Mesendoderm (in vitro differentiated cells): ENCODE results near the gene ARHGAP28.

Experiments used
- DNase-seq: peaks from one replicate; pipeline ENCODE4 v3.0.0; 2013
- H2AK5ac ChIP-seq: 2 replicates; pipeline ENCODE4 v1.6.1; 2013; ENCODE audit warnings: low read length, inconsistent platforms
- H2BK120ac ChIP-seq: 2 replicates; pipeline ENCODE4 v1.6.1; 2013; ENCODE audit warnings: low read depth, mild to moderate bottlenecking, low read length, moderate library complexity, mixed read lengths
- H2BK15ac ChIP-seq: replicated peaks from 2 replicates; pipeline ENCODE4 v1.6.1; 2013; ENCODE audit warnings: low read depth, mild to moderate bottlenecking, moderate library complexity
- H2BK5ac ChIP-seq: 2 replicates; pipeline ENCODE4 v1.6.1; 2013; ENCODE audit warnings: low read length, inconsistent platforms
- H3K18ac ChIP-seq: 2 replicates; pipeline ENCODE4 v1.6.1; 2013; ENCODE audit warnings: mild to moderate bottlenecking, low read length, mixed read lengths
- H3K23ac ChIP-seq: one replicate; pipeline ENCODE4 v1.6.1; 2013; ENCODE audit warnings: low read length
- H3K27ac ChIP-seq: 2 replicates; pipeline ENCODE4 v1.5.1; 2013; ENCODE audit warnings: low read depth, mild to moderate bottlenecking, inconsistent platforms, low read length, moderate library complexity
- H3K27me3 ChIP-seq: 2 replicates; pipeline ENCODE4 v1.6.1; 2013; ENCODE audit warnings: low read length, control low read depth, mild to moderate bottlenecking, inconsistent platforms; ENCODE audit not compliant: insufficient read depth, poor library complexity
- H3K36me3 ChIP-seq: 2 replicates; pipeline ENCODE4 v1.6.1; 2013; ENCODE audit warnings: low read length, inconsistent platforms; ENCODE audit not compliant: control insufficient read depth, insufficient read depth
- H3K4ac ChIP-seq: one replicate; pipeline ENCODE4 v1.6.1; 2013; ENCODE audit warnings: low read depth, mild to moderate bottlenecking, low read length, moderate library complexity
- H3K4me1 ChIP-seq: 2 replicates; pipeline ENCODE4 v1.6.1; 2013; ENCODE audit warnings: low read depth, low read length, inconsistent platforms; ENCODE audit not compliant: control insufficient read depth
- H3K4me2 ChIP-seq: 2 replicates; pipeline ENCODE4 v1.6.1; 2013; ENCODE audit warnings: low read length
- H3K4me3 ChIP-seq: 2 replicates; pipeline ENCODE4 v1.5.1; 2013; ENCODE audit warnings: mild to moderate bottlenecking, low read length
- H3K56ac ChIP-seq: one replicate; pipeline ENCODE4 v1.6.1; 2013; ENCODE audit warnings: low read length
- H3K79me1 ChIP-seq: 2 replicates; pipeline ENCODE4 v1.6.1; 2013; ENCODE audit warnings: low read length, inconsistent platforms
- H3K79me2 ChIP-seq: 2 replicates; pipeline ENCODE4 v1.6.1; 2013; ENCODE audit warnings: mild to moderate bottlenecking, low read length; ENCODE audit not compliant: control insufficient read depth, insufficient read depth
- H3K9ac ChIP-seq: 2 replicates; pipeline ENCODE4 v1.6.1; 2013; ENCODE audit warnings: low read length, inconsistent platforms
- H4K5ac ChIP-seq: one replicate; pipeline ENCODE4 v1.6.1; 2013; ENCODE audit warnings: low read length
- H4K8ac ChIP-seq: one replicate; pipeline ENCODE4 v1.6.1; 2013; ENCODE audit warnings: low read depth, mild to moderate bottlenecking, control low read depth, low read length, moderate library complexity
- WGBS: extraction: QIAGEN DNeasy Blood & Tissue Kit; methylation state at CpG from one replicate; pipeline ENCODE4 v1.1.7; 2013; ENCODE audit warnings: low lambda C conversion rate, missing lambda C conversion rate; ENCODE audit not compliant: insufficient coverage; ENCODE audit errors: extremely low coverage; 5-methylcytosine and 5-hydroxymethylcytosine counted together

ARHGAP28 gene

GRCh38 chr18:6941996-6942395 is 212.5 kb downstream of the ARHGAP28 start:
- no peaks in the 10 kb centered on the region for H3K79me1 ChIP-seq
- no peak overlapping the region for H2BK120ac ChIP-seq
- H3K27me3 ChIP-seq = no peaks in the 10 kb centered on the region
- no peak overlapping the region for H4K5ac ChIP-seq
- no peak overlapping the region for H3K4me2 ChIP-seq
- no peak overlapping the region for H3K18ac ChIP-seq
- H3K4me1 ChIP-seq = no peaks in the 10 kb centered on the region
- H2BK15ac ChIP-seq = no peak overlapping the region
- H3K79me2 ChIP-seq = no peaks in the 10 kb centered on the region
- H3K9ac ChIP-seq = no peak overlapping the region
- no peak overlapping the region for H3K27ac ChIP-seq
- no peak overlapping the region for H3K56ac ChIP-seq
- H4K8ac ChIP-seq = no peak overlapping the region
- no peak overlapping the region for H2AK5ac ChIP-seq
- no peak for DNase-seq
- no CpG with 5 or more reads among the region's 11 CpGs for WGBS
- H3K36me3 ChIP-seq = peaks cover 3% of the 10 kb centered on the region
- no peak overlapping the region for H2BK5ac ChIP-seq
- H3K4ac ChIP-seq = no peak overlapping the region
- no peak overlapping the region for H3K23ac ChIP-seq
- H3K4me3 ChIP-seq = no peak overlapping the region

- H3K23ac ChIP-seq = no peak overlapping the region
Observed at GRCh38 chr18:6942742-6943141, 213.2 kb downstream of the ARHGAP28 start.

GRCh38 chr18:6943143-6943542 is 213.6 kb downstream of the ARHGAP28 start:
- Histone ChIP-seq H3K36me3 (peaks cover 6% of the 10 kb centered on the region), H3K27me3 (no peaks in the 10 kb centered on the region), H3K79me1 (no peaks in the 10 kb centered on the region), H3K4ac (no peak overlapping the region), H2AK5ac (no peak overlapping the region), H3K23ac (no peak overlapping the region), H3K27ac (no peak overlapping the region), H3K18ac (no peak overlapping the region), H3K56ac (no peak overlapping the region), H2BK15ac (no peak overlapping the region), H4K8ac (no peak overlapping the region), H4K5ac (no peak overlapping the region), H3K4me1 (no peaks in the 10 kb centered on the region), H3K9ac (no peak overlapping the region), H3K79me2 (no peaks in the 10 kb centered on the region), H3K4me2 (no peak overlapping the region), H3K4me3 (no peak overlapping the region), H2BK5ac (no peak overlapping the region), H2BK120ac (no peak overlapping the region)
- DNase-seq = no peak
- WGBS = no CpG with 5 or more reads among the region's 6 CpGs

More at GRCh38 chr18:6942742-6943141, 213.2 kb downstream of the ARHGAP28 start:
- Histone ChIP-seq H2AK5ac (no peak overlapping the region), H4K8ac (no peak overlapping the region), H3K27ac (no peak overlapping the region), H3K18ac (no peak overlapping the region), H2BK120ac (no peak overlapping the region), H3K4me3 (no peak overlapping the region), H3K36me3 (peaks cover 6% of the 10 kb centered on the region), H2BK5ac (no peak overlapping the region), H2BK15ac (no peak overlapping the region), H3K56ac (no peak overlapping the region), H3K9ac (no peak overlapping the region), H4K5ac (no peak overlapping the region), H3K4me2 (no peak overlapping the region), H3K4me1 (no peaks in the 10 kb centered on the region), H3K4ac (no peak overlapping the region), H3K27me3 (no peaks in the 10 kb centered on the region), H3K79me1 (no peaks in the 10 kb centered on the region), H3K79me2 (no peaks in the 10 kb centered on the region)
- WGBS = no CpG with 5 or more reads among the region's 3 CpGs
- DNase-seq = no peak

- Histone ChIP-seq H3K4me1 (peaks cover 5% of the 10 kb centered on the region), H3K4me3 (no peak overlapping the region), H3K23ac (no peak overlapping the region), H3K27me3 (no peaks in the 10 kb centered on the region), H3K79me1 (no peaks in the 10 kb centered on the region), H3K27ac (no peak overlapping the region), H2BK15ac (no peak overlapping the region), H3K79me2 (no peaks in the 10 kb centered on the region), H4K5ac (no peak overlapping the region), H3K4ac (no peak overlapping the region), H2AK5ac (no peak overlapping the region), H4K8ac (no peak overlapping the region), H3K9ac (no peak overlapping the region), H3K36me3 (peaks cover 14% of the 10 kb centered on the region), H3K18ac (no peak overlapping the region), H2BK120ac (no peak overlapping the region), H3K4me2 (no peak overlapping the region), H3K56ac (no peak overlapping the region), H2BK5ac (no peak overlapping the region)
- DNase-seq = no peak
- no CpG with 5 or more reads among the region's 10 CpGs for WGBS
Observed at GRCh38 chr18:6947338-6948030, 218.0 kb downstream of the ARHGAP28 start.

GRCh38 chr18:6948281-6949055 is 219.0 kb downstream of the ARHGAP28 start:
- Histone ChIP-seq H2BK15ac (no peak overlapping the region), H3K4me1 (peaks cover 5% of the 10 kb centered on the region), H3K4ac (no peak overlapping the region), H3K27me3 (no peaks in the 10 kb centered on the region), H2AK5ac (no peak overlapping the region), H3K79me2 (no peaks in the 10 kb centered on the region), H4K8ac (no peak overlapping the region), H3K4me2 (no peak overlapping the region), H3K23ac (no peak overlapping the region), H3K36me3 (peaks cover 12% of the 10 kb centered on the region), H4K5ac (no peak overlapping the region), H3K79me1 (no peaks in the 10 kb centered on the region), H3K4me3 (no peak overlapping the region), H3K27ac (no peak overlapping the region), H3K18ac (no peak overlapping the region), H2BK120ac (no peak overlapping the region), H3K9ac (no peak overlapping the region), H3K56ac (no peak overlapping the region), H2BK5ac (no peak overlapping the region)
- no CpG with 5 or more reads among the region's 16 CpGs for whole genome bisulfite sequencing
- no peak for DNase-seq
